Measurements from ENCODE around the gene PKHD1.

Gene PKHD1

DNA sequence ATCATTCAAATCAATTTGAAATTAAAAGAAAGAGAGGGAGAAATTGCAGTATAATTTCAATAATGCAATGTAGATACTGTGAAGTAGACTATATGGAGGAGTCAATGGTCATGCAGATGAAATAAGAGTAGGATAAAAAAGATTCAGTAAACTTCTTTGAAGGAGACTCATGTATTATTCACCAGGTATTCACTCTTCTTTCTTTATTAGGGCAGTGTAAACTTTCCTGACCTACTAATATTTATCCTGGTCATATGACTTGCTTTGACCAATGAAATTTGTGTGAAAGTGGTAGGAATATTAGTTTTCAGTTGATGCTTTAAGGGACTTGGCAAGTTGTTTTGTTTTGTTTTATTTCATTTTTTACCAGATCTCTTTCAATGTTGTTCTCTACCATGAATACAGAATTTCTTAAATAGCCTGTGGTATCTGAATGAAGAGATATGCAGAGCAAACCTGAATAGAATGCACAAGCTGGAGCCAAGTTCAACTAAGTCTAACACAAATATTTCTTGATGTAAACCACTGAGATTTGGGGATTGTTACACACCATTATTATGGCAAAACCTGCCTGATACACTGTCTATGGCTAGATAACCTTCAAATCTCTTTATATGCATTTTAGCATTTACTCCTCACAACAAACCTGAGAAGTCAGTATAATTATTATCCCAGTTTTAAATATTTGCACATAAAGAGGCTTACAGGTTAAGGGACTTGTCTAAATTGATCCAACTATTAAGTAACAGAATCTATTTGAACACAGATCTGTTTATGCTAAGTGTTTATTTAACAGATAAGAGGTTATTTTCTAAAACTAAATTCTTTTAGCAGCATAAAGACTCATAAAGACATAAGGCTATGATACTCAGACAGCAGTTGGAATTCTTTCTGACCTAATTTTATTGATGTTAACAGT lies 311.2 kb downstream of the PKHD1 start:
- DNase-seq, result no peak

GRCh38 chr6:51768087-51768486 lies 319.3 kb downstream of the PKHD1 start:
- DNase-seq, result no peak

- no peak for DNase-seq
Measured at GRCh38 chr6:51765230-51765629, 322.2 kb downstream of the PKHD1 start.

GRCh38 chr6:51753635-51754034 lies 333.8 kb downstream of the PKHD1 start:
- DNase-seq, result peak; percentile 19

DNA sequence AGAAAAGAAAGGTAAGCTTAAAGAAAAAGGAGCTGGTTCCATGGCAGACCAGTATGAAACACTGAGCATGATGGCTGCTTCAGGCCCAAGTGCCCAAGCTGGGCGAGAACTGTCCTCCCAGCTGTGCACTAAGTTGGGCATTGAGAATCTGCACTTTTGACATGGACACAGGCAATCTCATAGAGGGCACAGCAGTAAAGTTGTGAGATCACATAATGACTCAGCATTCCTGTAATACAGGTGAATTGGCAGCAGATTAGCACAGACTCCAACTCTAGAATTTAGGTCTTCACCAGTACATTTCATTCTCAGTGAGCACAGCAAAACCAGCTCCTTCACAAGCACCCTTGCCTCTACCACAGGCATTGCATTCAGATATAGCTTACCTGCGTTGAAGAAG lies 343.4 kb downstream of the PKHD1 start:
- no peak for DNase-seq

- no peak for DNase-seq
Measured at GRCh38 chr6:51740658-51741057, 346.8 kb downstream of the PKHD1 start.

GRCh38 chr6:51738614-51739013 lies 348.8 kb downstream of the PKHD1 start:
- DNase-seq, result no peak

GRCh38 chr6:51737580-51738360 lies 349.6 kb downstream of the PKHD1 start:
- DNase-seq, result no peak

DNA sequence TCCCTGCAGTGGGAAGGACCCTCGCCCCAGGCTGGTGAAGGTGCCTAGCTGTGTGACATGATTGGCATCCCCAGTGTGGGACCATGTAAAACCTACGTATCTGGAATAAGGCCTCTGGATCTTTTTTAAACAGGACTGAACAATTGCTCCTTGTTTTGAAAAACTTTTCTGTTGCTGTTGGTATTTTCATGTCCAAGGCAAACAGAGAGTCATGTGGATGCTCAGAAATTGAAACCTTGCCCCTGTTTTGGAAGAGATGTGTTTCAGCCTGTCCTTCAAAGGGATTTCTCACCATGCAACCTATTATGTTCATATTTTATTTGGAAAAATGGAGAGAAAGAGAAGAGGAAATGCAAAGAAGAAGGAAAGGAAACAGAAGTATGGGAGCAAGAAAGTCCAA lies 362.3 kb downstream of the PKHD1 start:
- no peak for DNase-seq

DNA sequence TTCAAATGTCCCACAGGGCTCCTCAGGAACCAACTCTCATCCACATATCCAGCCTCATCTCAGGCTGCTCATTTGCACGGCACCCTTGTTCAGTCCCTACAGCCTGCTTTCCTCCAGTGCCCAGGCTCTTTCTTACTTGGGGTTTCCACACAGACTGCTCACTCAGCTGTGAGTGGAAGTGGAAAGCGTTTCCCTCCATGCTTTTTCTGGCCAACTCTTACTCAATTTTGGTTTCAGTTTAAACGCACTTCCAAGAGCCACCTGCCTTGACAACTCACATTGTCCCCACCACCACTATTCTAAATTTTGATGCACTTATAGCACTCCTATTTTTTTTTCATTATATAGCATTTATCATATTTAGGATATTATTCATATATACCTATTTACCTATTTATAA lies 367.1 kb downstream of the PKHD1 start:
- no peak for DNase-seq

- DNase-seq, result no peak
Measured at GRCh38 chr6:51719297-51719696, 368.1 kb downstream of the PKHD1 start.

- DNase-seq, result no peak
Measured at GRCh38 chr6:51718533-51718932, 368.9 kb downstream of the PKHD1 start.

DNA sequence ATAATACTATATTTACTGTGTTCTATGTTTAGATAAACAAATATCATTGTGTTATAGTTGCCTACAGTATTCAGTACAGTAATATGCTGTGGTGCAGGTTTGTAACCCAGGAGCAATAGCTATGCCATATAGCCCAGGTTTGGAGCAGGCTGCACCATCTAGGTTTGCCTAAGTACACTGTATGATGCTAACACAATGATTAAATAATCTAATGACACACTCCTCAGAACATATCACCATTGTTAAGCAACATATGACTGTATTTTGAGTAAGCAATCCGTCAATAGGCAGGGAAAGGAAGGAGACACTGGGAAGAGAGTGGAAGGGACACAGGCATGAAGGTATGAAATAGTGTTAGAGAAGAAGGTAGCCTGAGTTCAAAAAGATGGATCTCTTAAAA lies 369.9 kb downstream of the PKHD1 start:
- DNase-seq, result no peak

- DNase-seq, result no peak
Measured at GRCh38 chr6:51711876-51712275, 375.5 kb downstream of the PKHD1 start.

DNA sequence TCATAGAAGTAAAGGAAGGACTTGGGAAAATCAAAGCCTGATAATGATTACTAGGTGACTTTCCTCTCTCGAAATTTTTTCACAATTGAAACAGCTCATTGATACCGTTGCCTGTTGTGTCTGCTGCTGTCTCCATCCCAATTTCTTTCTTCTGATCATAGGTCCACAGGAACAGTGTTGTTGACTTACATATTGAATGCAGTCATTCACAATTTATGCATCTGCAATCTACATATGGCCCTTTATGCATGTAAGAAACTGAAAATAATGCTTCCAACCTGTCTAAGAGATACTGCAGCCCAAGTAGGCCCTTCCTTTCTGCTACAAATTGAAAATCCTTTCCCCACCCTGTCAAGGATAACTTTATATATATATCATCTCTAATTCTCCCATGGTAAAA lies 381.3 kb downstream of the PKHD1 start:
- no peak for DNase-seq

DNA sequence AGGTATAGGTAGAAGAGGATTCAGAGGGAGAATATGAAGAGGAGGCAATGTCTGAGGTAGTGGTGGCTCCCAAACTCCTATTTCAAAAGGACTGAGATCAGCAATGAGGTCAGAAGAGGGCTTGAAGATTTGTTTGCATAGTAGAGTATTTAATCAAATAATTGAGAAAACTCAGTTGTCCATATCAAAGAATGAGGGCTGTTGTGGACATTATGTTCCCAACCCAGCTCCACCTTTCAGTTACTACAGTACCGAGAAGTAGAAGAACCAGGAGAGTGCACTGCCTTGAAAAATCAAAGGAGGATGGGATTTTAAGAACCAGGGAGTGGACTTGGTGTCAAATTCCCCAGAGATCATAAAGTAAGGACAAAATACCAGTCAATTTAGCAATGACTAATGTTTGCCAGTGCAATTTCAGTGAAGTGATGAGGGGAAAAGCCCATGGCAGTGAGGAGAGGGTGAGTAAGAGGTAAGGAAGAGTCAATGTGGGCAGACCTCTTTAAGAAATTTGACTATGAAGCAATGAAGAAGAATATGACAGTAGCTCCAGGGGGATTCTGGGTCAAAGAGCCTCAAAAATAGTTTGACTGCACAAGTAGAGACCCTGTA lies 382.4 kb downstream of the PKHD1 start:
- no peak for DNase-seq

- no peak for DNase-seq
Measured at GRCh38 chr6:51702851-51703250, 384.6 kb downstream of the PKHD1 start.

GRCh38 chr6:51684603-51685002 lies 402.8 kb downstream of the PKHD1 start:
- DNase-seq, result no peak

DNA sequence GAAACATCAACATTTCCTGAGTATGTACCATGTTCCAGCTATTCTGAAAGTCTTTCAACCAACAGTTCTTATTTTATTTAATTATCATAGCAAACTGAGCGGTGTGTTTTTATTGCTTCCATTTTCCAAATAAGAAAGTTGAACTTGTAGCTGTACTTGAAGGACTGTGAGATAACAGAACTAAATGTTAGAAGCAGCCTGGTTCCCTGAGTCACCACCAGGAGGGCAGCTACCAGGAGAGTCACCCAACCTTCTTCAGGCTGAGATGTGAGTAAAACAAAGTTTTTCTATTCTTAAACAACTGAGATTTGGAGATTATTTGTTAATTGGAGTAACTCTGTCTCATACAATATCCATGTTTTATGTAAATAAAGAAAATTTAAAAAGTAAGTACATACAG lies 403.4 kb downstream of the PKHD1 start:
- no peak for DNase-seq

DNA sequence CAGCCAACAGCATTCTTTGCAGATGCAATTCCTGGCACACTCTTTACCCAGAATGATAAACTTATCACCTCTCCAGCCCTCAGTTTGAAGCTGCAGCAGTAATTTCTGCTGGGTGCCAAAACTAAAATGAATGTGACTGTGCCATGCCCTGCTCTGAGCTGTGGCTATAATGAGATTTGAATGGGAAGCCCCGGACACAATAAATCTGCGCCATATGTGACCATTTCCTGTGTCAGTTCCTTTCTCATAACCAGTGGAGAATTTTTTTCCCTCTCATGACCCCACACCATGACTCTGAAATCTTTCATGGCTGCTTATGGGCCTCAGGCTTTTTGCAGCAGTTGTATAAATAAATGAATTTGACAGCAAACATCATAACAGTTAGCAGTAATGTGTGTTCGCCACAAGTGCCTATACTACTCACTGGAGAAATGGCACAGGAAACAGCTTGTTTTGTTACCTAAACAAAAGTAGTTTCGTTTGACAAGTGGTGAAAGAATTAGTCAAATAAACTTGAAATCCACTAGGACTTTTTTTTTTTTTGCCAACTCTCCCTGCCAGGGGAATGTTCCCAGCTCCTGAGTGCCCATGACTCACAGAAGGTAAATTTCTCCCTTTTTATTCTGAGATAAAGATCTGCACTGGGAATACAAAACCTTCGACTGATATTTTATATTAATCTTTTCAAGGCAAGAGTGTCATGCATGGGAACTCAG lies 408.4 kb downstream of the PKHD1 start:
- peak; percentile 21 for DNase-seq

DNA sequence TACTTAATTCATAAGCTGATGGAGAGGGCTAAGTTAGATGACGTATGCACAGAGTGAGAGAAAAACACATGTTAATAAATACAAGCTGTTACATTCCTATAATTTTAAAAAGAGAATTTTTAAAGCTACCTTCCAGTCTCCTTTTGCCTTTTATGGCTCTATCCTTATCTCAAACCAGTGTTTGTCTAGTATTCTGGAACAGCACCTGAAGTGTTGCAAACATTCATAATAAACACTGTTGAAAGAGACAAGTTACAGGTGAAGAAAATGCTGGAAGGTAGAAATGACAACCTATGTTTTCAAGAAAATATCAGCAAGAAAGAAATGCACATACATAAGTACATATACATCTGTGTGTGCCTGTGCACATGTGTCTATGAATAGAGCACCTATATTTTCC lies 409.1 kb downstream of the PKHD1 start:
- DNase-seq, result no peak

DNA sequence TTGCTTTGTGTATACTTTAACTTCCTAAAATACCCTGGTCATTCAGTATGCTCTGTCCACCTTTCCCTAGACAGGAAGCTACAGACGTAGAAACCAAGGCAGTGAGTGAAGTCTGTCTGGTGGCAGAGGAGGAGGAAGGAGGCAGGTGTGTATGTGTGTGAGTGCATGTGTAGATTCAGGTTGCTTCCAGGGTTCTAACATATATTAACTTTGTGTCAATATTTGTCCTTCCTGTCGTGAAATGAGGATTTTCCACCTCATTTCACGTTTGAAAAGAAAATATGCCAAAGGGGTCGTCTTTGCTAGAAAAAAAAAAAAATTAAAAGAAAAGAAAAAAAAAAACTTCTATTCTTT lies 411.5 kb downstream of the PKHD1 start:
- no peak for DNase-seq
